HG02571 (cell line): Measurements from ENCODE around the gene CDC42EP3.
A peak's percentile ranks its signal among the peaks of the same experiment; 100 is the strongest.

Source experiments
- ATAC-seq: cut with Tn5 transposase; IDR thresholded peaks from one replicate; pipeline ENCODE4 v1.9.1; 2021; ENCODE audit warnings: mild to moderate bottlenecking, moderate library complexity; ENCODE audit not compliant: unreplicated experiment

CDC42EP3 gene

GRCh38 chr2:37656512-37657423 is 14.7 kb downstream of the CDC42EP3 start:
- no peak for ATAC-seq

GRCh38 chr2:37654932-37655841 is 16.3 kb downstream of the CDC42EP3 start:
- ATAC-seq: peak; percentile 67

GRCh38 chr2:37654419-37654818 is 17.0 kb downstream of the CDC42EP3 start:
- ATAC-seq: no peak

- ATAC-seq: peak; percentile 39
These were observed 17.6 kb downstream of the CDC42EP3 start for GRCh38 chr2:37653805-37654378.

- ATAC-seq: no peak
These were observed 18.3 kb downstream of the CDC42EP3 start for GRCh38 chr2:37653093-37653492.

GRCh38 chr2:37652199-37652640 is 19.2 kb downstream of the CDC42EP3 start:
- no peak for ATAC-seq

- ATAC-seq: no peak
These were observed 20.8 kb downstream of the CDC42EP3 start for GRCh38 chr2:37650548-37651093.

GRCh38 chr2:37649518-37649917 is 21.9 kb downstream of the CDC42EP3 start:
- no peak for ATAC-seq

- no peak for ATAC-seq
These were observed 23.0 kb downstream of the CDC42EP3 start for GRCh38 chr2:37648331-37649011.

GRCh38 chr2:37647971-37648330 is 23.5 kb downstream of the CDC42EP3 start:
- ATAC-seq: no peak

GRCh38 chr2:37645836-37646235 is 25.6 kb downstream of the CDC42EP3 start:
- no peak for ATAC-seq

- no peak for ATAC-seq
These were observed 26.1 kb downstream of the CDC42EP3 start for GRCh38 chr2:37645362-37645761.

- no peak for ATAC-seq
These were observed 27.3 kb downstream of the CDC42EP3 start for GRCh38 chr2:37644191-37644590.

- ATAC-seq: no peak
These were observed 27.7 kb downstream of the CDC42EP3 start for GRCh38 chr2:37643730-37644078.

GRCh38 chr2:37642907-37643729 is 28.3 kb downstream of the CDC42EP3 start:
- no peak for ATAC-seq

GRCh38 chr2:37641582-37642171 is 29.8 kb downstream of the CDC42EP3 start:
- no peak for ATAC-seq

- ATAC-seq: no peak
These were observed 31.8 kb downstream of the CDC42EP3 start for GRCh38 chr2:37639631-37640030.

GRCh38 chr2:37638973-37639372 is 32.5 kb downstream of the CDC42EP3 start:
- ATAC-seq: no peak

GRCh38 chr2:37637985-37638384 is 33.5 kb downstream of the CDC42EP3 start:
- ATAC-seq: no peak
